Caco-2 (cell line): ENCODE results near the gene TM2D1. TPM values are rescaled to one million over a fixed set of nuclear protein-coding genes. Genes with fewer than 3 reads are reported as not detected.
"Not testable (repeated sequence)": the region's sequence is repeated elsewhere in the genome, so short reads cannot be mapped to it uniquely, and the experiment has no call there.

Source experiments
- BruUV-seq: library from RNA; stranded (reverse); fragments of 400-500 nt; replicated peaks from 2 replicates; lab custom pipeline; 2021; lab: Mats Ljungman, UMichigan
- CTCF ChIA-PET: fragments of 300-600 bp; sonication (Branson Sonifier 250); formaldehyde crosslinking; loops from one replicate; lab custom pipeline; 2022; ENCODE audit warnings: antibody characterized with exemption; lab: Charles Lee
- POLR2A ChIA-PET: fragments of 300-600 bp; sonication (Branson Sonifier 250); formaldehyde crosslinking; loops from one replicate; lab custom pipeline; 2022; ENCODE audit warnings: antibody characterized with exemption; lab: Charles Lee
- DNase-seq, 2 experiments: peaks; one replicate each; pipeline versions ENCODE4 v3.0.0 to v3.0.0-alpha.2; 2020 to 2022
- H3K27me3 ChIP-seq: replicated peaks from 2 replicates; pipeline ENCODE4 v1.6.0; 2011; ENCODE audit warnings: low read length; ENCODE audit not compliant: control insufficient read depth, insufficient read depth
- H3K36me3 ChIP-seq: 2 replicates; pipeline ENCODE4 v1.5.1; 2011; ENCODE audit warnings: low read length; ENCODE audit not compliant: control insufficient read depth, insufficient read depth
- H3K4me1 ChIP-seq: fragments of 250-450 bp; sonication (Bioruptor Pico); 2 replicates; pipeline ENCODE4 v1.5.1; 2020; ENCODE audit warnings: mild to moderate bottlenecking
- H3K4me3 ChIP-seq: 2 replicates; pipeline ENCODE4 v1.5.1; 2011; ENCODE audit warnings: low read depth, mild to moderate bottlenecking, control low read depth, low read length
- H3K9me3 ChIP-seq: fragments of 250-450 bp; sonication (Bioruptor Pico); 2 replicates; pipeline ENCODE4 v1.5.1; 2020; ENCODE audit warnings: mild to moderate bottlenecking, moderate library complexity
- H3K27ac Mint-ChIP-seq: one replicate; pipeline ENCODE4 v1.8.0; 2022; ENCODE audit warnings: mixed read lengths; ENCODE audit not compliant: unreplicated experiment
- H3K27me3 Mint-ChIP-seq: one replicate; pipeline ENCODE4 v1.8.0; 2022; ENCODE audit warnings: mixed read lengths; ENCODE audit not compliant: insufficient read depth, unreplicated experiment
- H3K36me3 Mint-ChIP-seq: one replicate; pipeline ENCODE4 v1.8.0; 2022; ENCODE audit warnings: mild to moderate bottlenecking, mixed read lengths; ENCODE audit not compliant: insufficient read depth, unreplicated experiment
- H3K4me1 Mint-ChIP-seq: one replicate; pipeline ENCODE4 v1.8.0; 2022; ENCODE audit warnings: low read depth, mixed read lengths; ENCODE audit not compliant: unreplicated experiment
- H3K4me3 Mint-ChIP-seq: one replicate; pipeline ENCODE4 v1.8.0; 2022; ENCODE audit warnings: mild to moderate bottlenecking, moderate library complexity, mixed read lengths; ENCODE audit not compliant: unreplicated experiment
- H3K9me3 Mint-ChIP-seq: one replicate; pipeline ENCODE4 v1.8.0; 2022; ENCODE audit warnings: mixed read lengths; ENCODE audit not compliant: unreplicated experiment
- intact Hi-C: fragments of 100-400 bp; cut with micrococcal nuclease; formaldehyde crosslinking; loops from one replicate; pipeline ENCODE4 v1.10.0; 2022; ENCODE audit not compliant: unreplicated experiment
- total RNA-seq: library from RNA; stranded (reverse); gene quantifications from 2 replicates; pipeline ENCODE4 v1.2.3, GENCODE V29; 2022
- TF ChIP-seq, protein P1 (sequence below), 2 experiments: fragments of 200-600 bp in 1 of 2; IDR thresholded peaks; 1 replicate in 1 of 2; 2 replicates in 1 of 2; pipeline versions ENCODE4 v1.5.1 to v1.8.0; 2011 to 2022; ENCODE audit warnings: antibody characterized with exemption in 1 of 2, control low read depth in 1 of 2, inconsistent platforms in 1 of 2, low read depth in 1 of 2, low read length in 1 of 2, mild to moderate bottlenecking in 1 of 2, moderate library complexity in 1 of 2; ENCODE audit not compliant: insufficient read depth in 1 of 2, severe bottlenecking in 1 of 2, unreplicated experiment in 1 of 2

The TM2D1 gene
- total RNA-seq, 1 experiment from 2014 or later: 16.3 TPM

- Histone ChIP-seq H3K27me3 (no peaks in the 10 kb centered on the region), H3K4me3 (peak overlapping the region; percentile 46; the same call in 1 of the 2 replicates), H3K4me1 (peaks cover 22% of the 10 kb centered on the region), H3K9me3 (no peaks in the 10 kb centered on the region), H3K36me3 (no peaks in the 10 kb centered on the region)
- Mint-ChIP-seq H3K4me3 (peak overlapping the region; percentile 86), H3K9me3 (no peaks in the 10 kb centered on the region), H3K27me3 (no peaks in the 10 kb centered on the region), H3K36me3 (peaks cover 15% of the 10 kb centered on the region), H3K4me1 (peaks cover 11% of the 10 kb centered on the region), H3K27ac (peak overlapping the region; percentile 76)
- BruUV-seq: no TSS peak
- ChIA-PET CTCF (no interaction called here), POLR2A (no interaction called here)
- no peak for DNase-seq
- TF ChIP-seq, protein P1, sequence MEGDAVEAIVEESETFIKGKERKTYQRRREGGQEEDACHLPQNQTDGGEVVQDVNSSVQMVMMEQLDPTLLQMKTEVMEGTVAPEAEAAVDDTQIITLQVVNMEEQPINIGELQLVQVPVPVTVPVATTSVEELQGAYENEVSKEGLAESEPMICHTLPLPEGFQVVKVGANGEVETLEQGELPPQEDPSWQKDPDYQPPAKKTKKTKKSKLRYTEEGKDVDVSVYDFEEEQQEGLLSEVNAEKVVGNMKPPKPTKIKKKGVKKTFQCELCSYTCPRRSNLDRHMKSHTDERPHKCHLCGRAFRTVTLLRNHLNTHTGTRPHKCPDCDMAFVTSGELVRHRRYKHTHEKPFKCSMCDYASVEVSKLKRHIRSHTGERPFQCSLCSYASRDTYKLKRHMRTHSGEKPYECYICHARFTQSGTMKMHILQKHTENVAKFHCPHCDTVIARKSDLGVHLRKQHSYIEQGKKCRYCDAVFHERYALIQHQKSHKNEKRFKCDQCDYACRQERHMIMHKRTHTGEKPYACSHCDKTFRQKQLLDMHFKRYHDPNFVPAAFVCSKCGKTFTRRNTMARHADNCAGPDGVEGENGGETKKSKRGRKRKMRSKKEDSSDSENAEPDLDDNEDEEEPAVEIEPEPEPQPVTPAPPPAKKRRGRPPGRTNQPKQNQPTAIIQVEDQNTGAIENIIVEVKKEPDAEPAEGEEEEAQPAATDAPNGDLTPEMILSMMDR (IDR thresholded peaks at IDR 0.05; ENCODE audit: insufficient read depth in 1 of 2, low read depth in 1 of 2, low read length in 1 of 2, severe bottlenecking in 1 of 2, unreplicated experiment in 1 of 2): no peak
- intact Hi-C loops: loop anchor here (1.0 to 5.0 kb wide), 2 partner anchors 16 to 39 kb away; partner anchors contain the start of gene TM2D1
Observed at GRCh38 chr1:61740751-61741700, 16.1 kb upstream of the TM2D1 start.

DNA sequence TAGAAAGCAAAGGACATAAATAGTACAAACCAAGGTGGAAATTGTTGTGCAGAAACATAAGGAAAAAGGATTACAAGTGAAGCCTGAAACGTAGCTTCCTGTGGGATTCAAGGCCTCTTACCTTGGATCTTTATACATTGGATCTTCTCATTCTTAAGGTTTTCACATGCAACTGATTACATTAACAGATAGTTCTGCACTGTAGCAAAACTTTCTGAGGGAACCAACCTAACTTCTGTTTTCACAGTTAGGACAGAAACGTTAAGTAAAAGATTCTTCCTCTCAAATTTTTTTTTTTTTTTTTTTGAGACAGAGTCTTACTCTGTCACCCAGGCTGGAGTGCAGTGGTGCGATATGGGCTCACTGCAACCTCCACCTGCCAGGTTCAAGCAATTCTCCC is 7.8 kb upstream of the TM2D1 start:
- H3K27me3 ChIP-seq: no peaks in the 10 kb centered on the region
- CTCF ChIA-PET: no interaction called here
- no peaks in the 10 kb centered on the region for H3K4me1 Mint-ChIP-seq

GRCh38 chr1:61730679-61731078 is 5.7 kb upstream of the TM2D1 start:
- intact Hi-C loops, H3K36me3 Mint-ChIP-seq, POLR2A ChIA-PET, DNase-seq, H3K36me3 ChIP-seq, H3K4me1 ChIP-seq, H3K4me3 Mint-ChIP-seq, H3K4me3 ChIP-seq, H3K27me3 ChIP-seq, H3K9me3 ChIP-seq, CTCF ChIA-PET, H3K9me3 Mint-ChIP-seq, H3K27me3 Mint-ChIP-seq, H3K4me1 Mint-ChIP-seq, H3K27ac Mint-ChIP-seq, BruUV-seq: not testable (repeated sequence)

More for the DNA sequence above, 7.8 kb upstream of the TM2D1 start:
- no peaks in the 10 kb centered on the region for H3K9me3 Mint-ChIP-seq
- no peaks in the 10 kb centered on the region for H3K4me1 ChIP-seq
- POLR2A ChIA-PET: no interaction called here
- no peak overlapping the region for H3K27ac Mint-ChIP-seq
- no peaks in the 10 kb centered on the region for H3K36me3 Mint-ChIP-seq
- no peak for DNase-seq
- H3K9me3 ChIP-seq: no peaks in the 10 kb centered on the region
- TF ChIP-seq, protein P1 (IDR thresholded peaks at IDR 0.05; ENCODE audit: insufficient read depth in 1 of 2, low read depth in 1 of 2, low read length in 1 of 2, severe bottlenecking in 1 of 2, unreplicated experiment in 1 of 2): no peak
- no peak overlapping the region for H3K4me3 Mint-ChIP-seq
- H3K36me3 ChIP-seq: no peaks in the 10 kb centered on the region
- no peaks in the 10 kb centered on the region for H3K27me3 Mint-ChIP-seq
- no TSS peak for BruUV-seq
- H3K4me3 ChIP-seq: no peak overlapping the region
- intact Hi-C loops: no loop called here
